ENCODE results near the gene NBEA. TPM values are rescaled to one million over a fixed set of nuclear protein-coding genes. Genes with fewer than 3 reads are reported as not detected.

The NBEA gene
- polyA plus RNA-seq, 3 donors = 17.7 to 21.6 (median 18.3) TPM

DNA sequence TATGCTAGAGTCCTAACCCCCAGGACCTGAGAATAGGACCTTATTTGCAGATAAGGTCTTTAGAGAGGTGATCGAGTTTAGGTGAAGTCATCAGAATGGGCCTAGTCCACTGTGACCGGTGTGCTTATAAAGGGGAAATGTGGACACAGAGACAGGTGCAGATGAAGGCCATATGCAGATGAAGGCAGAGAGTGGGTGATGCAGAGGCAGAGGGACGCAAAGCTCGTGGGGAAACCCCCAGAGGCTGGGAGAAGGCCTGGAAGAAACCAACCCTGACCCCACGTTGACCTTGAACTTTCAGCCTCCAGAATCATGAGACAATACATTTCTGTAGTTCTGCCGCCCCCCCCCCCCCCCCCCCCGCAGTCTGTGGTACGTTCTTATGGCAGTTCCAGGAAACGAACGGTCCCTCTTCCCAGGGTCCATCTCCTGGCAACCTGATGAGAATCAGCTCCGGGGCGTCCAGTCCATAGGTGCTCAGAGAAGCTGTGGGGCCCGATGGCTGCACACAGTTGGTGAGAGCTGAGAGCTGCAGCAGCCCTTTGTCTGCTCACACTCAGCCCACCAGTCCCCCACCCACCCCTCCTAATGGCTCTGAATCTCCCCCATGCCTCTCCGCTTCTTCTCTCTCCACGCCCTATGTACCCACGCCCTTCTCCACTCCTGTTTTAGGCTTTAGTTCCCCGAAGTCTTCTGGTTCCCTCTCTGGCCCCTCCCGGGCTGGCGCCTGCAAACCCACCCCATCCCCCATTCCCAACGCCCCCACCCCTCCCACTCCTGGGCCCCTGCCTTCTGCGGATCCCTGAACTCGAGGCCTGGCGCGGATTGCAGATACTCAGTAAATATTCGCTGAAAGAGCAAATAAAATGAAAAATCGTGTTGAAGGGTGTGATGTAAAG lies 752.7 kb downstream of the NBEA start:
- no peak for DNase-seq (ENCODE audit: low read depth in 3 of 3, low spot score in 2 of 3)

DNA sequence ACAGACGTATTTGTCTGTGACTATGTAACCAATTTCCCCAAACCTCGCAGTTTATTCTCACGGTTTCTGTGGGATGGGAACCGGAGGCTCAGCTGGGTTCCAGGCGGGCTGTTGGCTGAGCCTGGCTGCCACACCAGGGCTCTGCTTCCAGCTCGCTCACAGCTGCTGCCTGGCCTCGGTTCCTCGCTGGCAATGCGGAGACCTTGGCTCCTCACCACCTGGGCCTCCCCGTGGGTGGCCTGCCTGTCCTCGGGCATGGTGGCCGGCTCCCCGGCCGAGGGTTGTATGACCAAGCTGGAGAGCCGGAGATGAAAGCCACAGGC lies 753.3 kb downstream of the NBEA start:
- DNase-seq (ENCODE audit: low read depth in 3 of 3, low spot score in 2 of 3) = no peak

GRCh38 chr13:35697186-35697730 lies 755.2 kb downstream of the NBEA start:
- no peak for DNase-seq (ENCODE audit: low read depth in 3 of 3, low spot score in 2 of 3)

- DNase-seq (ENCODE audit: low read depth in 3 of 3, low spot score in 2 of 3) = no peak
These were observed 757.0 kb downstream of the NBEA start for GRCh38 chr13:35698911-35699576.

GRCh38 chr13:35699825-35700510 lies 757.9 kb downstream of the NBEA start:
- DNase-seq (ENCODE audit: low read depth in 3 of 3, low spot score in 2 of 3) = no peak

GRCh38 chr13:35700671-35701070 lies 758.6 kb downstream of the NBEA start:
- no peak for DNase-seq (ENCODE audit: low read depth in 3 of 3, low spot score in 2 of 3)

GRCh38 chr13:35702316-35702715 lies 760.2 kb downstream of the NBEA start:
- no peak for DNase-seq (ENCODE audit: low read depth in 3 of 3, low spot score in 2 of 3)

DNA sequence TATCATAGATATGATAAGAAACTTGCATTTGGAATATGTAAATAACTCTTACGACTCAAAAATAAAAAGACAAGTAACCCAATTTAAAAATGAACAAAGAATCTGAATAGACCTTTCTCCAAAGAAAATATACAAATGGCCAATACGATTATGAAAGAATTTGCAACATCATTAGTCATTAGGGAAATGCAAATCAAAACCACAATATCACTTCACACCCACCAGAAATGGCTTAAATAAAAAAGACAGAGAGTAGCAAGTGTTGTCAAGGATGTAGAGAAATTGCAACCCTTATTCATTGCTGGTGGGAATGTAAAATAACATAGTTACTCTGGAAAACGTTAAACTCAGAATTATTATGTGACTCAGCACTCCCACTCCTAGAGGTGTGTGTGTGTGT lies 761.0 kb downstream of the NBEA start:
- DNase-seq (ENCODE audit: low read depth in 3 of 3, low spot score in 2 of 3) = no peak

DNA sequence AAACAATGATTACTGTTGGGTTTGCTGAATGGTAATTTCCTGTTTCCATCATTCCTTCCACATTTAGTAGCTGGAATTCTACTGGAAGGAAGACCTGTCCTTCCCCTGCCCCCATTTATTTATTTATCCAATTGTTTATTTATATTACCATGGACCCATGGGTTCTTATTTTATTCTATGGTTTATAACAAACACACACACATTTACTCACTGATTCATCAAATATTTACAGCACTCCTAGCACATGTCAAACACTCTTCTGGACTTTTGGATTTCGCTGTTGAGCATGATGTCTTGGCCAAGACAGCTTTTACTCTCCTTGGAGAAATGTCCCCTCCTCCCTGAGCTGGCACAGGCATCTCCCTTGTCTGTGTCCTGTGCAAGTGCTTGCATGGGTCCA lies 762.3 kb downstream of the NBEA start:
- DNase-seq (ENCODE audit: low read depth in 3 of 3, low spot score in 2 of 3) = no peak

- no peak for DNase-seq (ENCODE audit: low read depth in 3 of 3, low spot score in 2 of 3)
These were observed 764.2 kb downstream of the NBEA start for GRCh38 chr13:35706281-35706680.

GRCh38 chr13:35706721-35707120 lies 764.7 kb downstream of the NBEA start:
- DNase-seq (ENCODE audit: low read depth in 3 of 3, low spot score in 2 of 3) = no peak

- no peak for DNase-seq (ENCODE audit: low read depth in 3 of 3, low spot score in 2 of 3)
These were observed 769.8 kb downstream of the NBEA start for GRCh38 chr13:35711909-35712308.

- no peak for DNase-seq (ENCODE audit: low read depth in 3 of 3, low spot score in 2 of 3)
These were observed 771.1 kb downstream of the NBEA start for GRCh38 chr13:35712907-35713761.

DNA sequence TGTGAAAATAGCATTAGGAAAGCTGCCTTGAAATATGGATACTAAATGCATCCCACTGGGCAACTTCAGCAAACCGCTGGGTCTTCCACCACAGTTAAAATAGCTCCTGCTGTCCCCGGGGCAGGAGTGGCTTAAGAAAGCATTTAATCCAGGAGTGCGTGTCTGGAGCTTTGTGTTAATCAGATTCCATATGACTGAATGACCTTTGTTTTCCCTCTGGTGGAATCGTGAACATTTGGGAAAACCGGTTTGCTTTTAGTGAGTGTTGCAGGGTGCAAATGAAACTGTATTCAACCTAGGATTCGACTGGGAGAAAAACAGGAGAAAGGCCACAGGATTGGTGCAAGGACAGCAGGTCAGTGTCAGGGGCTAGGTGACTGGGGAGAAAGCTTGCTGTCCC lies 772.1 kb downstream of the NBEA start:
- DNase-seq (ENCODE audit: low read depth in 3 of 3, low spot score in 2 of 3) = no peak

DNA sequence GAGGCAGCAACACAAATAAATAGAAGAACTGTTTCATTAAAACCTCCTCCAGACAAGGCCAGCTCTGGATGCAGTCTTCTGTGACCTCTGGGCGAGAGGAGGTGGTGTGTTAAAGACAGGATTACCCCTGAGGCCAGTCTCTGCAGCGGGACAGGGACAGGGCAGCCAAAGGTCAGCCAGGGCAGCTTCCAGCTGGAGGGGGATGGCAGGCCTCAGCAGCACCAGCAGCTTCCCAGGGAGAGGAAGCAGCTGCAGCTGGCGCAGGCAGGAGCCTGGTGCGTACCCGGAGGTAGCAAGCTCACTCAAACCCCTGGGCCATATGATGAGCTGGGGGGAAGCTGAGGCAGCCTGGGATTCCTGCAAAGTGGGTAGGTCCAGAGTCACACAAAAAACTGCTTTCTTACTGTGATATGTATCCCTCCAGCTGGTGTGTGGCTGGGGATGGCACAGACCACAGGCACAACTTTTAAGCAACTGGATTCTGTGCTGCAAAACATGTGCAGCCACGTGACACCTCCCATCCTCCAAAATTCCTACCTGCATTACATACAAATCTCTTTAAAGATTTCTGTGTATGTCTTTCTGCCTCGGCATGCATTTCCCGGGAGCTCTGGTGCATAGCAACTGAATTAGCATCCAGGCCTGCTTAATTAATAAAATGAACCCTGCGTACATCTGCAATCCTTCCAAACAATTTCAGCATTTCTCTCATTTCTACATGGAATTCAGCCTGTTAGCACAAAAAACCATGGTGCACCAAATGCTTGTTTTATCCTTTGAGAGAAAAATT lies 772.7 kb downstream of the NBEA start:
- no peak for DNase-seq (ENCODE audit: low read depth in 3 of 3, low spot score in 2 of 3)

- DNase-seq (ENCODE audit: low read depth in 3 of 3, low spot score in 2 of 3) = no peak
These were observed 774.1 kb downstream of the NBEA start for GRCh38 chr13:35716186-35716585.

DNA sequence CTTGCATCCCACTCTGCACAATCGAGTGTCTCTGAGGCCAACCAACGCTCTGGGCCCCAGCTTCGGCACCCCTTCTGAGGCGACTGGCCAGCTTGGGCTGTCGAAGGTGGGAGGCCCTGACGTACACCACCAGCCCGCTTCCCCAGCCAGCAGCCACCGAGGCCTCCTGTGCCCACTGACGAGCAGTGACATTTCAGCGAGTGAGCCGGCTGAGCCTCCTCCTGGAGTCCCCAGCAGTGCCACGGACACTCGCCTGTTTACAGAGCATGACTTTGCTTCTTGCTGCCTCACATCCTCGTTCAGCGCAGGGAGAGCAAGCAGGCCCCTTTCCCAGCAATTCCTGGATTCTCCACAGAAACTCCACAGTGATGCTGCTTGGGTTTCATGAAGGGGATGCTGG lies 774.7 kb downstream of the NBEA start:
- DNase-seq (ENCODE audit: low read depth in 3 of 3, low spot score in 2 of 3) = no peak

GRCh38 chr13:35718084-35718483 lies 776.0 kb downstream of the NBEA start:
- no peak for DNase-seq (ENCODE audit: low read depth in 3 of 3, low spot score in 2 of 3)

DNA sequence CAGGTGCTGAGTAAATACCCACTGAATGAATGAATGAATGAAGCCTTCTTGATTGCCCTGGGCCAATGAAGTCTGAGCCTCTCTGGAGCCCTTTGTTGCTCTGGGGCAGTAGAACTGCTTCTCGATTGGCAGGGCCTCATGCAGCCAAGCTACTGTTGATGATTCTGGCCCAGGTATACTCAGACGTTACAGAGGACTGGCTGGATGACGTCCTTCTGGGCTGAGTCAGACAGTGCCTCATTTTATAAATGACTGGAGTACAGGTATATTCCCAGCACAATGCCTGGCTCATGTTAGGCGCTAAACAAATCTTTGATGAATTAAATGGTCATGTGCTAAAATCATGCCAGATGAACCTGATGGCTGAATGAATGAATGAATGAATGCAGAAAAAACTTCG lies 778.2 kb downstream of the NBEA start:
- DNase-seq (ENCODE audit: low read depth in 3 of 3, low spot score in 2 of 3) = no peak
